Activated T-helper 17 cell treated with anti-CD3 and anti-CD28 coated beads, Interleukin-2, amount 50 U/mL, for 72 hours (primary cell): ENCODE data around the gene CLEC17A. TPM values are rescaled to one million over a fixed set of nuclear protein-coding genes. Genes with fewer than 3 reads are reported as not detected.

Source experiments
- ATAC-seq: fragments of 150-1000 bp; cut with Tn5 transposase; replicated peaks from 2 replicates; pipeline ENCODE4 v1.10.0; 2021; ENCODE audit warnings: mild to moderate bottlenecking, moderate library complexity
- H3K27ac Mint-ChIP-seq: one replicate; pipeline ENCODE4 v1.8.0; 2022; ENCODE audit warnings: mixed read lengths
- H3K27me3 Mint-ChIP-seq: one replicate; pipeline ENCODE4 v1.8.0; 2022; ENCODE audit warnings: mixed read lengths
- H3K36me3 Mint-ChIP-seq: one replicate; pipeline ENCODE4 v1.8.0; 2022; ENCODE audit warnings: low read depth, mild to moderate bottlenecking, mixed read lengths
- H3K4me1 Mint-ChIP-seq: one replicate; pipeline ENCODE4 v1.8.0; 2022; ENCODE audit warnings: mixed read lengths
- H3K4me3 Mint-ChIP-seq: one replicate; pipeline ENCODE4 v1.8.0; 2022; ENCODE audit warnings: mild to moderate bottlenecking, mixed read lengths
- H3K9me3 Mint-ChIP-seq: one replicate; pipeline ENCODE4 v1.8.0; 2022; ENCODE audit warnings: mixed read lengths
- total RNA-seq, 2 donors: library from RNA; stranded (reverse); gene quantifications; one replicate each; pipeline ENCODE4 v1.2.3, GENCODE V29; 2022

The CLEC17A gene
- total RNA-seq, 2 donors from 2014 or later: 0.78 to 2.0 TPM

DNA sequence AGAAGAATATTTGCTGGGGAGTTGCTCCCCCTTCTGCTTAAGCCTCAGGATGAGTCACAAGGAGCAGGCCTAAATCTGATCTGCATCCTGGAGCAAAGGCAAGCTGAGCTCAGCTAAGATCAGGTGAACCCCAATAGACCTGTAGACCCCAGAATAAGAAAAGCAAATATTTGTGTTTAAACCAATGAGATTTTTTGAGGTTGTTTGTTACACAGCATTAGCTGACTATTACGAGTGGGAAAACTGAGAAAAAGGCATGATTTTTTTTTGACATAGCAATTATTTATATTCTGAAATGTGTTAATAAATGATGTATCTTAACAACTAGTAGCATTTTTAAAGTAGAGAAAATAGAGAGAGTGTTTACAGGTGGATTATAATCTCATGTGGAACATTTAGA, 46.7 kb downstream of the CLEC17A start:
- H3K36me3 Mint-ChIP-seq: no peaks in the 10 kb centered on the region

DNA sequence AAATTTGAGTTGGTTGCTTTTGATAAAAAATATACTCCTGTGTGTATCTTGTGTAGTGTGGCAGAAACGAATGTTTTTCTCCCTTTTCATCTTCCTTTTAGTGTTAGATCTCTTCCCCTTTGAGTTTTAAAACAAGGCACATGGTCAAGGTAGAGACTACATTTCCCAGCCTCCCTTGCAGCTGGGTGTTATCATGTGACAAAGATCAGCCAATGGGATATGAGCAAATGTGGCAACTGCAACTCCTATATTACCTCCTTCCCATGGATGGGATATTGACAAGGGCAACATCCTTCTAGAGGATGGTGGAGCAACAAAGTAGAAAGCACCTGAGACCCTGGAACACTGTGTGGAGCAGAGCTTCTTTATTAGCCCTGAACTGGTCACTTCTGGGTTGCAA, 49.4 kb downstream of the CLEC17A start:
- peaks cover 3% of the 10 kb centered on the region for H3K9me3 Mint-ChIP-seq
- H3K27me3 Mint-ChIP-seq: no peaks in the 10 kb centered on the region
- peak; percentile 74 for ATAC-seq
- no peaks in the 10 kb centered on the region for H3K4me1 Mint-ChIP-seq
- H3K4me3 Mint-ChIP-seq: no peak overlapping the region
- H3K27ac Mint-ChIP-seq: no peak overlapping the region
- no peaks in the 10 kb centered on the region for H3K36me3 Mint-ChIP-seq

More for the DNA sequence above, 46.7 kb downstream of the CLEC17A start:
- Mint-ChIP-seq H3K27me3 (no peaks in the 10 kb centered on the region), H3K4me3 (no peak overlapping the region), H3K4me1 (no peaks in the 10 kb centered on the region), H3K27ac (no peak overlapping the region), H3K9me3 (peaks cover 7% of the 10 kb centered on the region)
- no peak for ATAC-seq

DNA sequence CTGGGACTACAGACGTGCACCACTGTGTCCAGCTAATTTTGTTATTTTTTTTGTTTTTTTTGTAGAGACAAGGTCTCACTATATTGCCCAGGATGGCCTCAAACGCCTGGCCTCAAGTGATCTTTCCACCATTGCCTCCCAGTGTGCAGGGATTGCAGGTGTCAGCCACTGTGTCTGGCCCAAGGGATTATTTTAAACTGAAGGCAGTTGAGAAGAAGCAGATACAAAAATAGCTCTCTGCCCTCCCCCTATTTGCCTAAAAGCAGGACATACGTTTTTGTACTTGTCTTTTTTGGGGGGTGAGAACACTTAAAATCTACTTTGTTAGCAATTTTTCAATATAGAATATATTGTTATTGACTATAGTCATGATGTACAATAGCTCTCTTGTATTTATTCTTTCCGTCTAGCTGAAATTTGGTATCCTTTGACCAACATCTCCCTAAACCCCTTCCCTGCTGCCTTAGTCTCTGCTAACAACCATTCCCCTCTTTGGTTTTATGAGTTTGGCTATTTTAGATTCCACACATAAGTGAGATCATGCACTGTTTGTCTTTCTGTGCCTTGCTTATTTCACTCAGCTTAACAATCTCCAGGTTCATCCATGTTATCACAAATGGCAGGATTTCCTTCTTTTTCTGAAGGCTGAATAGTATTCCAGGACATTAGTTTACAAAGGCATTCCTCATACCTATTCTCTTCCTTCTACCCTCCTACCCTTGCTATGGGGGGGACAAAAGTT, 56.8 kb downstream of the CLEC17A start:
- Mint-ChIP-seq H3K9me3 (peaks cover 9% of the 10 kb centered on the region), H3K27ac (no peak overlapping the region), H3K4me1 (no peaks in the 10 kb centered on the region), H3K27me3 (no peaks in the 10 kb centered on the region), H3K4me3 (no peak overlapping the region), H3K36me3 (no peaks in the 10 kb centered on the region)
- ATAC-seq: no peak

DNA sequence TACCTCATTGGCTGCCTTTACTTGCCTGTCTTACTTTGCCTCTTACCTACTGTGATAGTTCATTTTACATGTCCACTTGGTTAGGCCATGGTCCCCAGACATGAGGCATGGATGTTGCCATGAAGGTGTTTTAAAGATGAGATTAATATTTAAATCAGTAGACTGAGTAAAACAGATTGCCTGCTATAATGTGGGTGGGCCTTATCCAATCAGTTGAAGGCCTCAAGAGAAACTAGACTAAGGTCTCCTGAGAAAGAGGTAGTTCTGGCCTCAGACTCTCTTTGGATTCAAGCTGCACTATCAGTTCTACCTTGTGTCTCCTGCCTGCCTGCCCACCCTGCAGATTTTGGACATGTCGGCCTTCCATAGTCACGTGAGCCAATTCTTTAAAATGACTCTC, 65.6 kb downstream of the CLEC17A start:
- H3K27ac Mint-ChIP-seq: peak overlapping the region; percentile 11
- no peaks in the 10 kb centered on the region for H3K4me1 Mint-ChIP-seq
- no peaks in the 10 kb centered on the region for H3K9me3 Mint-ChIP-seq
- H3K27me3 Mint-ChIP-seq: peaks cover 14% of the 10 kb centered on the region
- H3K4me3 Mint-ChIP-seq: no peak overlapping the region
- H3K36me3 Mint-ChIP-seq: no peaks in the 10 kb centered on the region
- no peak for ATAC-seq

DNA sequence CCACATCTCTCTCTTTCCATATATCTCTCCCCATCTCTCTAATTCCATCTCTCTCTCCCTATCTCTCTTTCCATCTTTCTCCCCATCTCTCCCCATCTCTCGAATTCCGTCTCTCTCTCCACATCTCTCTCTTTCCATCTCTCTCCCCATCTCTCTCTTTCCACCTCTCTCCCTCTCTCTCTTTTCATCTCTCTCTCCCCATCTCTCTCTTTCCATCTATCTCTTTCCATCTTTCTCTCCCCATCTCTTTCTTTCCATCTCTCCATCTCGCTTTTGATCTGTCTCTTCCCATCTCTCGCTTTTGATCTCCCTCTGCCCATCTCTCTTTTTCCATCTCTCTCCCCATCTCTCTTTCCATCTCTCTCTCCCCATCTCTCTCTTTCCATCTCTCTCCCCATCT, 66.1 kb downstream of the CLEC17A start:
- no peaks in the 10 kb centered on the region for H3K9me3 Mint-ChIP-seq
- H3K27me3 Mint-ChIP-seq: peaks cover 14% of the 10 kb centered on the region
- no peak overlapping the region for H3K4me3 Mint-ChIP-seq
- no peak for ATAC-seq
- no peaks in the 10 kb centered on the region for H3K4me1 Mint-ChIP-seq
- H3K27ac Mint-ChIP-seq: peak overlapping the region; percentile 11
- H3K36me3 Mint-ChIP-seq: no peaks in the 10 kb centered on the region

DNA sequence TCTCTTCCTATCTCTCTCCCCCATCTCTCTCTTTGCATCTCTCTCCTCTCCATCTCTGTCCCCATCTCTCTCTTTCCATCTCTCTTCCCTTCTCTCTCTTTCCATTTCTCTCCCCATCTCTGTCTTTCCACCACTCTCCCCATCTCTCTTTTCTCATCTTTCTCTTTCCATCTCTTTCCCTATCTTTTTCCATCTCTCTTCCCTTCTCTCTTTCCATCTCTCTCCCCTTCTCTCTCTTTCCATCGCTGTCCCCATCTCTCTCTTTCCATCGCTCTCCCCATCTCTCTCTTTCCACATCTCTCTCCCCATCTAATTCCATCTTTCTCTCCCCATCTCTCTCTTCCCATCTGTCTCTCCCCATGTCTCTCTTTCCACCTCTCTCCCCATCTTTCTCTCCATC, 67.3 kb downstream of the CLEC17A start:
- H3K36me3 Mint-ChIP-seq: no peaks in the 10 kb centered on the region
- no peak for ATAC-seq
- H3K27ac Mint-ChIP-seq: no peak overlapping the region
- no peaks in the 10 kb centered on the region for H3K9me3 Mint-ChIP-seq
- H3K4me3 Mint-ChIP-seq: no peak overlapping the region
- no peaks in the 10 kb centered on the region for H3K4me1 Mint-ChIP-seq
- H3K27me3 Mint-ChIP-seq: peaks cover 14% of the 10 kb centered on the region

DNA sequence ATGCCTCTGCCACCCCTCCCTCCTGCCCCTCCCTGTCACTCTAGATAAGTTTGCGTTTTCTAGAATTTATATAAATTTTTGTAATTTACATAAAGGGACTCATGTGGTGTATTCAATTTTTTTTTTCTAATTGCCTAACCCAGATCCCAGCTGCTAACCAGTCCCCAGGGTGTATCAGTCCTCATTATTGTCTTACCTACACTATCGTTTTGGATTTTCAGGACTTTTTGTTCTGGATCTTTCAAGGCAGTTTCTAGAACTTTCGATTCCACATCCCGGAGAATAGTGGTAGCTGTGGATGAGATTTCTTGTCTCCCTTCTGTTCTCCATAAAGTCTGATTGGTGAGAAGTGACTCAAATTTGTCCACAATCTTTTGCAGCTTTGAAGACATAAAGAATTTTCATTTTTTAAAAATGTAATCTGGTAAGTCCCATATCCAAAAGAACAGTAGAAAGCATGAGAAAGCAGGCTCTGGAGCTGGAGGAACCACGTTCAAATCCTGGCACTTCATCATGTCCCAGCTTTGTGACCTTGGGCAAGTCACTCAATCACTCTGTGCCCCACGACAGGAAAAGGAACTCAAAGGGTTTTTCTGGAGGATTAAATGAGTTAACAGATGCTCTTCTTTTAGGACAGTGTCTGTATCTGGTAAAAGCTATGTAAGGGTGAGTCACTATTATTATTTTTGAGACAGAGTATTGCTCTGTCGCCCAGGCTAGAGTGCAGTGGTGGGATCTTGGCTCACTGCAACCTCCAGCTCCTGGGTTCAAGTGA, 72.1 kb downstream of the CLEC17A start:
- ATAC-seq: no peak
- Mint-ChIP-seq H3K4me1 (no peaks in the 10 kb centered on the region), H3K4me3 (no peak overlapping the region), H3K9me3 (no peaks in the 10 kb centered on the region), H3K27ac (no peak overlapping the region), H3K36me3 (no peaks in the 10 kb centered on the region), H3K27me3 (peaks cover 13% of the 10 kb centered on the region)

DNA sequence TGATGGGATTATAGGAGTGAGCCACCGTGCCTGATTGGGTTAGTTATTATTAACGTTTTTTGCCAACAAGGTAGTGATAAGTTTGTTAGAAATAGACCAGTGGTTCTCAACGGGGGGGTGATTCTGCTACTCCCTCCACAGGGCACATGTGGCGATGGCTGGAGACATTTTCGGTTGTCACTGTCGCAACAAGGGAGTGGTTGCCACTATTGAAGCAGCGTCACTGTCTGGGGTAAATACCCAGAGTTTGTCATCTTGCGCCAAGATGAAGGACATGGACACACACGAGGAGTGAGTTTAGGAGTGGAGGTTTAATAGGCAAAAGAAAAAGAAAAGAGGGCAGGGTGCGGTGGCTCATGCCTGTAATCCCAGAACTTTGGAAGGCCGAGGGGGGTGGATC, 72.8 kb downstream of the CLEC17A start:
- no peak overlapping the region for H3K4me3 Mint-ChIP-seq
- no peaks in the 10 kb centered on the region for H3K36me3 Mint-ChIP-seq
- no peak for ATAC-seq
- no peaks in the 10 kb centered on the region for H3K4me1 Mint-ChIP-seq
- no peak overlapping the region for H3K27ac Mint-ChIP-seq
- peaks cover 7% of the 10 kb centered on the region for H3K27me3 Mint-ChIP-seq
- H3K9me3 Mint-ChIP-seq: no peaks in the 10 kb centered on the region

DNA sequence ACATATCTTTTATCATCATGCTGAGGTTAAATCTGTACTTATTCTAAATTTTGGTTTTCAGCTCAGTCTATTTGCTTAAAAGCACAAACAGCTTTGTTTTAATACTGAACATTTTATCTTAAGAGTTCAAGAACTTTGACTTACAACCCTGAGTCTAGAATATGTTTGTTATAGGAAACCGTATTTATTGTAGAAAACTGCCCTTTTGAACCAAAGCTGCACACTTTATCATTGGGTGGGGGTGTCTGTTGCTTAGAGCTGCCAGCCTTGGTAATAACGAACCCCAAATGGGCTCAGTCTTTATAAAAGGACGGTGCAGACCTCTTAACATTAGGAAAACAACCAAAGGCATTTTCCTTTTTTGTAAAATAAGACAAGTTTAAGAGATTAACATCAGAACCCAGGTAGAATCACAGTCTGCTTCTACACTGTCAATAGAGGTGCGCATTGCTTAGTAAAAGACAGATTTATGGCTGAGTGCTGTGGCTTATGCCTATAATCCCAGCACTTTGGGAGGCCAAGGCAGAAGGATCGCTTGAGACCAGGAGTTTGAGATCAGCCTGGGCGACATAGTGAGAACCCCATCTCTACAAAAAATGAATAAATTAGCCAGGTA, 77.1 kb downstream of the CLEC17A start:
- no peak for ATAC-seq
- H3K9me3 Mint-ChIP-seq: no peaks in the 10 kb centered on the region
- no peaks in the 10 kb centered on the region for H3K4me1 Mint-ChIP-seq
- no peaks in the 10 kb centered on the region for H3K27me3 Mint-ChIP-seq
- H3K4me3 Mint-ChIP-seq: no peak overlapping the region
- H3K27ac Mint-ChIP-seq: no peak overlapping the region
- no peaks in the 10 kb centered on the region for H3K36me3 Mint-ChIP-seq

DNA sequence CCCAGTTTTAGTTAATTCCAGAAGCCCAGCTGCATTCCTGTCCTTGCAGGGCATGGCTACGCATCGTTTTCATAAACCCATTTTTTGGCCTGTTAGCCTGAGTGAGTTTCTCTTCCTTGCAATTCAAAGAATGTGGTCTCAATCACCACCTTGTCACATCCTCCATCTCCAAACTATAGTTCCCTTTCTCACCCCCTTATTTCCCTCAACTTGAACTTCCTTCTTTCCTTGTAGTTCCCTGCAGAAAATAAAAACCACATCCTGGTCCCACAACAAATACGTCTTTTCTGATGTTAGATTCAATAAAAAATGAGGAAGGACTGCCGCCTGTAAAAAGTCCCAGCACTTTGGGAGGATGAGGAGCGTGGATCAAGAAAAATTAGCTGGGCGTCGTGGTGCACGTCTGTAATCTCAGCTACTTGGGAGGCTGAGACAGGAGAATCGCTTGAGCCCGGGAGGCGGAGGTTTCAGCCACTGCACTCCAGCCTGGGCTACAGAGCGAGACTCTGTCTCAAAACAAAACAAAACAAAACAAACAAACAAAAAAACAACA, 78.6 kb downstream of the CLEC17A start:
- no peak overlapping the region for H3K4me3 Mint-ChIP-seq
- no peak overlapping the region for H3K27ac Mint-ChIP-seq
- H3K4me1 Mint-ChIP-seq: no peaks in the 10 kb centered on the region
- ATAC-seq: no peak
- no peaks in the 10 kb centered on the region for H3K36me3 Mint-ChIP-seq
- no peaks in the 10 kb centered on the region for H3K9me3 Mint-ChIP-seq
- H3K27me3 Mint-ChIP-seq: no peaks in the 10 kb centered on the region

Other genes starting within 250 kb of the CLEC17A start
- 100 to 1,000 TPM; 184 to 261 TPM for gene ADGRE5, start 201.6 kb upstream of the CLEC17A start, total RNA-seq
- 100 to 1,000 TPM; 132 to 260 TPM for gene DDX39A, start 163.7 kb upstream of the CLEC17A start, total RNA-seq
- 100 to 1,000 TPM; 121 to 171 TPM for gene PKN1, start 149.8 kb upstream of the CLEC17A start, total RNA-seq
- under 1 TPM in 1 of 2 donors, not detected in 1; 0.17 TPM for gene PTGER1, start 107.7 kb upstream of the CLEC17A start, total RNA-seq
- 10 to 100 TPM; 23.4 to 44.9 TPM for gene GIPC1, start 87.0 kb upstream of the CLEC17A start, total RNA-seq
- 100 to 1,000 TPM in 1 of 2 donors, 10 to 100 TPM in 1; 79.4 to 140 TPM for gene DNAJB1, start 64.7 kb upstream of the CLEC17A start, total RNA-seq
- 100 to 1,000 TPM; 100 to 139 TPM for gene TECR, start 53.5 kb upstream of the CLEC17A start, total RNA-seq
- 100 to 1,000 TPM in 1 of 2 donors, 10 to 100 TPM in 1; 79.7 to 132 TPM for gene NDUFB7, start 11.0 kb upstream of the CLEC17A start, total RNA-seq
- not detected for gene ADGRE3, start 91.8 kb downstream of the CLEC17A start, total RNA-seq
- gene ZNF333, start 107.0 kb downstream of the CLEC17A start, total RNA-seq: 10 to 100 TPM in 1 of 2 donors, 1 to 10 TPM in 1; 9.4 to 20.3 TPM
- gene ADGRE2, start 195.5 kb downstream of the CLEC17A start, total RNA-seq: 1 to 10 TPM; 1.1 to 3.3 TPM